Ramos (cell line): ENCODE measurements around the gene HS3ST3A1.

Experiments used
- in situ Hi-C: fragments of 300-500 bp; cut with MboI; formaldehyde crosslinking; loops from one replicate; pipeline ENCODE4 v1.14.3; 2022; ENCODE audit warnings: low sequenced_read_pairs; ENCODE audit not compliant: unreplicated experiment

The HS3ST3A1 gene

DNA sequence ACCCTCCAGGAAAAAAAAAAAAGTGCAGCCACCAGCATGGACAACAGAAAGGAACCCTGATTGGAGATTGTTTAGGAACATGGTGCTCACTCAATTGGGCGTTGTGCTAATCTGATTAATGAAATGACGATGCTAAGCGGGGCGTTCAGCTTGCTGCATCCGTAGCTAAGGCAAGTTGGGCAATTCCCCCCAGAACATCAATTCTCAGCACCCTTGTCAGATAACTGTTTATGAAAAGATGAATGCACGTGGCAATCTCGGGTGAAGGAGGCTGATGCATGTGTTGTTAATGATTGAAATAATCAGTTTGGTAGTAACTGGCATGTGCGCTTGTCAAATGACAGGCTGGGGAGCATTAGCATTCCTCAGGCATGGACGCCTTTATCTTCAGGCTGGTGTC is 57.0 kb downstream of the HS3ST3A1 start:
- in situ Hi-C loops = no loop called here

DNA sequence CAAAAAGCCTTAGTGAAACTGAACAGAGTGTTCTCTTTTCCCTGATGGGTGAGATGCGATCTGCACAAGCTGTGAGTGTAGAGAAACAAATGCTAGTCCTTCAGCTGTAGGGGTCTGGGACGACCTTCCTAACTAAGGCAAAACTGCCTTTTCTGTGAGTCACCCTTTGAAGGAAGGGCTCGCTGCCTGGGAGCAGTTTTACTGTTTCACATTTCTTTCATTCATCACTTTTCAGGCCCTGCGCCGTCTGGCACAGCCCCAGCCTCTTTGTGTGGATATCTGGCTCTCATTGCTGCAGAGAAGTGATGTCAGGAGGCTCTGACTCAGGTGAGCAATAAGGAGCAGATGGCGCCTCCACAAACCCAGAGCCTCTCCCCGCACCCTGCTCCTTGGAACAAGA is 57.4 kb downstream of the HS3ST3A1 start:
- in situ Hi-C loops = no loop called here

DNA sequence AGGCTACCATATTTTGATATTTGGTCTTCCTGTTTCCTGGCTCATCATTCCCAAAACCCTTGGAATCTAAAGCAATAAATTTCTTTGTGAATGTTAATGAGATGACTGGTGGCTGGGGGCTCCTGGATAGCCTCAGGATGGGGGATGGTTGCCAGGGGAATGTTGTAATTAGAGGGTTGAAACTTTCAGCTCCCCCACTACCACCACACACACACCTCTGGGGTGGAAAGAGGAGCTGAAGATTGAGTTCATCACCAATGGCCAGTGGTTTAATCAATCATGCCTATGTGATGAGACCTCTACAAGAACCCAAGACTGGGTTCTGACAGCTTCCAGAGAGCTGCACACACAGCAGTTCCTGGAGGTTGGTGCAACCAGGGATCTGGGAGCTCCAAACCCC is 59.1 kb downstream of the HS3ST3A1 start:
- in situ Hi-C loops = no loop called here

DNA sequence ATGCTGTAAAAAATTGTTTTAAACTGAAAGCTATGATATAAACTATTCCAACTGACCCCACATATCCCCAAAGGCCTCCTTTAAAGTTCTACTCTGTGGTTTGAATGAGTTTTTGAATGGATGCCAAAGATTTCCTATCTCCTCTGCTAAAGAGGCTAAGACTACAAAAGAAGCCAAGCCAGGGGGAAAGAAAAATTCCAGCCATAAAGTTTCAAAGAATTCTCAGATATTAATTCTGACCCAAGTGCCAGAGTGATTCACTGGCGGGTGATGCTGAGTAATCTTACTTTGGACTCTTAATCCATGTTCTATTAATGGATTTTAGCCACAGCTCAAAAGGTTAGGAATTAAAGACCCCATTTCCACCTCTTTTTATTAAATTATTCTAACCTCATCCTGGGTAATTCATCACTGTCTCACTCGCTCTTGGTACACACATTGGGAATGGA is 60.7 kb downstream of the HS3ST3A1 start:
- in situ Hi-C loops = no loop called here

DNA sequence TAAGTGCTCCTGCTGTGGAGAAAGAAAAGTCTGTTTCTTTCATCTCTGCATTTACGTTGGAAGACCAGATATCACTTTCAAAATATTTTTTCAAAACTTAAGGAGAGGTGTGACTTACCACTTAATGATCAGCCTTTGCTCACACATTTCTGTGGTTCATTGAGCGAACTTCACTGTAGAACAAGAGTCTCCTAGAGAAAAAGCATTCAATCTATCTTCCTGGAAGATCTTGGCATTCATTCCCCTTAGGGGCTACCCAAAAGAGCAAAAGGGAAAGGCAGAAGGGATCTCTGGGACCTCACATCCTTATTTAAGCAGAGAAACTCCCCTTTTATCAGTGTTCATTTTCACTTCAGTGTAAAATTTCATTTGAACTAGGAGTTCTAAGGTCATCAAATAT is 61.2 kb downstream of the HS3ST3A1 start:
- in situ Hi-C loops = no loop called here

DNA sequence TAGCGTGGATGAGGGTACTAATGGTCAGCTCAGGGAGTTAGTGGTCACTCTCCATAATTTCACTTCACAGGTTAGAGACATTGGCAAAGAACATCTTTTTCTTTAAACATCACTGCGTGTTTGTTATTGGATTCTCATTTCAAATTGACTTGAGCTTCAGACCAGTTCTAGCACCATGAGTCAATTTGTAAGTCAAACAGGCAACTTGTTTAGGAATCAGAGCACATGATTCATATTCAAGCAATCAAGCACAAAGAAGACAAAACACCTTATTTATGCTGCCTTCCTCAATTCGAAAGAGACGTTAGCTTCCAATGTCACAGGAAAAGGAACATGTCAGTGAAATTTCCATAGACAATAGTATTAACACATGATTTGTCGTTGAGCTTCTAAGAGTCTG is 62.3 kb downstream of the HS3ST3A1 start:
- in situ Hi-C loops = no loop called here

DNA sequence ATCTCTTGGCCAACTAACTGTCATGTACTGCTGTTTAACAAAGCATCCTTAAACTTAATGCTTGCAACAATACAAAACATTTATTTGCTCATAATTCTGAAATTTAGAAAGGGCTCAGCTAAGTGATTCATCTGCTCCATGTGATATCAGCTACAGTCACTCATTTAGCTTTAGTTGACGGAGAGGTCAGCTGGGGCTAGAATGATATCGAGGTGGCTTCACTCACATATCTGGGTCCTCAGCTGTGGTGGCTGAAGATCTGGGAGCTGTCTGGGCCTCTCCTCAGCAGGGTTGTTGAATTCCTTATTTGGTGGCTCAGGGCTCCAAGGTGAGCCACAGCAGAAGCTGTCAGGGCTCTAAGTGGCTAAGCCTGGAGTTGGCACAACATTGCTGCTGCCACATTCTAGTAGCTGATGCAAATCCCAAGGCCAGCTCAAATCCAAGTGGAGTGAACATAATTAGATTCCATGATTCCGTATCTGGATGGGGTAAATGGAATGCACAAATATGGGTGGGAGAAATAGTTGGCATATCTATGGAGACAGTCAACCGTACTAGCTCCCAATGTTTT is 62.8 kb downstream of the HS3ST3A1 start:
- in situ Hi-C loops = no loop called here

DNA sequence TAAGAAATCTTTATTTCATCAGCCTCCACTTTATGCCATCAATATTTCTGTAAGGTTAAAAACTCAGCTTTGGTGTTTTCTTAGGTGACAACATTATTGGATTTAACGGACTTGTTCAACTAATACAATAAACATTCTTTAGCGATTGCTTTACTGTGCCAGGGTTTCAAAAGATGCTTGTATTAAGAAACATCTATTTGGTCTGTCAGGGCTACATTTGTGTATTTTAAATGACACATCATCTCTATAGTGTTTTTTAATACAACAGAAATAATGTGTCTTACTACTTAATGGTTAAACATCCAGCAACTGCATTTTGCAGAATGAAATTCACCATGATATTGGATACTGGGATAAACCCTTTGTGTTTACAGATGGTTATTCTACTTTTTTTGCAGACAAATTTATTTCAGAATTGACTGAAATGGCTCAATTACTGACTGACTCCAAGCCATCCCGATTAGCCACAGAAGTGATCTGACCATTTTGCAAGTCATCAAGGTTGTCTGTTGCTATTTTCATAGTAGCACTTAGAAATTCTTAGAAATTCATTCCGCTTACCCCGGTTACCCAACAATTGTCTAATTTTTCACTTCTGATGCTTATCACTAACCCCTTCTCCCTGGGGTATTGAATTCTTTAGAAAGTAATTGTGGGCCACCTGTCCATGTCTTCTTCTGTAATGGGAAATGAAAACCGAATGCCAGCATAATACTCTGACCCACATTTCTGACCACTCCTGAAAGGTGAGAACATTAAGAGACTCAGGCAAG is 63.7 kb downstream of the HS3ST3A1 start:
- in situ Hi-C loops = no loop called here

DNA sequence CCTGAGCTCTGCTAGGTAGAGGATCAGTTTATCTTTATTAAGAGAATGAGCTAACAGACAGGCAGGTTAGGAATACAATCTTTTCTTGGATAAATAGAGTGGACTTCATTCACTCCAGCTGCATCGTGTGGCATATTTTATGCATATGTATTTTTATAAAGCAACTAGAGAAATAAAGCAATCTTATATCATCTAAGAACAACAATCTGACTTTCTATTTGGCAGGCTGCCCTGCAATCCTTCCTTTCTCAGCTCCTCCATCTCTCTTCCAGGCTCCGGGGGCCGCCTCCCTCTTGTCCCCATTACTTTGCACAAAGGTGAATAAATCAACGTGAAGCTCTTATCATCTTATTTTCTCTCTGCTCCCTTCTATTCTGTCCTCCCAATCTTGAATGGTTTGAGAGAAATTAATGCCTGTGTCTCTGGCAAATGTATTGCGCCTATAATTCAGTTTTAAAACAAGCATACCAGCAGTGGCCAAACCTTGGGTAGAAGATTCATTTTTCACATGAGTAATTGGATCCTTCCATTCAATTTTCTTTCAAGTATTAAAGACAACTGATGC is 64.5 kb downstream of the HS3ST3A1 start:
- in situ Hi-C loops = no loop called here

DNA sequence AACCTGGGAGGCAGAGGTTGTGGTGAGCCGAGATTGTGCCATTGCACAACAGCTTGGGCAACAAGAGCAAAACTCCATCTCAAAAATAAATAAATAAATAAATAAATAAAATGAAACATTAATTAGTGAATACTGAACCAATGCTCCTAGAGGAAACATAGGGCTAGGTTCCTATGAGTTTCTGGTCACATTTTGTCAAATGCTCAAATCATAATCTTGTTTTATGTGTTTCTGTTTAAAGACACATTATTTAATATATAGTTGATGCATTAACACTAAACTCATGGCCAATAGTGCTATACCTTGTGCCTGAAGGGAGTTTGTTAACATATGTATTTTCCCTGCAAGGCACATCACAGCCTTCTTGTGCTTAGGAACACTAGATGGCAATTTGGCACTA is 66.8 kb downstream of the HS3ST3A1 start:
- in situ Hi-C loops = no loop called here

DNA sequence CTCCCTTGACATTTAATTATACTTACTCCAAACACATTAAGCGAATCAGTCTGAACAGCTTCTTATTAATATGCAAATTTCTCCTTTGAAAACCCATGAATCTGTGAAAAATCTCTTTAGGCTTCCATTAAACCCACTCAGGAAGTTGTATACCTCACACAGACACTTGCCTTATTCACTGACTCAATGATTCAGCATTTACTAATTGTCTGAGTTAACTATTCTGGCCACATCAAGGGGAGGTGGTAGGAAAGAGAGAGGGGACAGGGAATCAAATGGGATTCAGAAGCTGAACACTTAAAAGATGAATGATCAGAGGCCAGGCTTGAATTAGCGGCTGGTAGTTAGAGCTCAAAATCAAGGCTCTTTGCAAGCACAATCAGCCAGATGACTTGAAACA is 70.0 kb downstream of the HS3ST3A1 start:
- in situ Hi-C loops = no loop called here

DNA sequence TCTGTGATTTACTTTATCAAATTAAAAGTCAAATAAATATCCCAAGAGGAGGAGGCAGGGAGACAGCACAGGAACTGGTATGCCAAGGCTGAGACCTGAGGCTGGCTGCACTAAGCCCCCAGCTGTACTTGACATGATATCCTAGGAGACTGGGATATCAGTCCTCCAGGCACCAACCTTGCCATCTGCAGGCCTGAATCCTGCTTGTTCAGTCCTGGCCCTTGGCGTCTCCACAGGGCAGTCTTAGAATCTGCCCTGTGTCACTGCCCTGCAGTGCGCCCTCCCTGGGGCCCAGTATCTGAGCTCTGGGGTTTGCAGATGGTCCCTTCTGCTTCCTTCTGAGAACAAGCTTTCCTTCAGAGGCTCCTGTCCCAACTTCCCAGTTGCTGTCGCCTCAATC is 75.9 kb downstream of the HS3ST3A1 start:
- in situ Hi-C loops = no loop called here

DNA sequence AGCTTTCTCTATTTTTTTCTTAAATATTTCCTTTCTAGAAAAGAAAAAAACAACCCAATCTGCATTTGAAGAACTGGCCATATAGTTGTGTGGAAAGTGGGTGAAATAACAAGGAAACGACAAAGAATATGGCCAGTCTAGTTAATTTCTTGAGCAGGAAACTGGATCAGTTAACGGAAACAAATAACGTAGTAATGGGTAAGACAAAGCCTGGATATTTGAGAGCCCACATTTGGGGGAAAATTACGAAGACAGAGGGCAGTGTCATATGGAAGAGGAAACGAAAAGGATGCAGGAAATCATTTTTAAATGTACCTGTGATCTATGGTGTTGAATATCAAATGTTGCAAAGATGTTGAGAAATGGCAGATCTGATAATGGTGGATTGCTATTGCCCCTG is 78.6 kb downstream of the HS3ST3A1 start:
- in situ Hi-C loops = no loop called here

DNA sequence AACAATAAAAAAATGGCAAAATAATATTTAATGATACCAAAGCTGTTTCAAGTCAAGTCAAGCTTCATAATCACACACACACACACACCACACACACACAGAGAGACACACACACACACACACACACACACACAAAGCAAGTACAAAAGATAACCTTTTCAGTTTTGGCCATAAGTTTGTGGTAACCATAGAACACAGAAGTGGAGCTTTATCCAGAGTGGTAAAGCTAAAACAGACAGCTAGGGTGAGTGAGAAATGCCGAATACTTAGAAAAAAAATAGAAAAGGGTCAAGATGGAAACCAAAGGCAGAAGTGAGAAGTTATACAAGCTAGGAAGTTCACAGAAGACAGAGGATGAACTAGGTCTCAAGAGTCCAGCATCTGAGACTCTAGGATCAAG is 79.0 kb downstream of the HS3ST3A1 start:
- in situ Hi-C loops = no loop called here

DNA sequence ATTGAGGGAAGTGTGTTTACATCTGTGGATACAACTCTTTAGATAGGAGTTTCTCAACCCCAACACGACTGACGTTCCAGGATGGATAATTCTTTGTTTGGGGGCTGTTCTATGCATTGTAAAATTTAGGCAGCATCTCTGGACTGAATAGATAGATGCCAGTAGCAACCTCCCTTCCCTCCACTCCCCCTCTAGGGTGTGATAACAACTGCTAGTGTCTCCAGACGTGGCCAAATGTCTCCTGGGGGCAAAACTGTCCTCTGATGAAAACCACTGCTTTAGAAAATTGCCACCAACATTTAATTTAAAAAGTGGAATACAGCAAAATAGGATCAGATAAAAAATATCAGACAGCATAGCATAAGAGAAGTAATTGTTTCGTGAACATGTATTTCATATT is 79.9 kb downstream of the HS3ST3A1 start:
- in situ Hi-C loops = no loop called here

DNA sequence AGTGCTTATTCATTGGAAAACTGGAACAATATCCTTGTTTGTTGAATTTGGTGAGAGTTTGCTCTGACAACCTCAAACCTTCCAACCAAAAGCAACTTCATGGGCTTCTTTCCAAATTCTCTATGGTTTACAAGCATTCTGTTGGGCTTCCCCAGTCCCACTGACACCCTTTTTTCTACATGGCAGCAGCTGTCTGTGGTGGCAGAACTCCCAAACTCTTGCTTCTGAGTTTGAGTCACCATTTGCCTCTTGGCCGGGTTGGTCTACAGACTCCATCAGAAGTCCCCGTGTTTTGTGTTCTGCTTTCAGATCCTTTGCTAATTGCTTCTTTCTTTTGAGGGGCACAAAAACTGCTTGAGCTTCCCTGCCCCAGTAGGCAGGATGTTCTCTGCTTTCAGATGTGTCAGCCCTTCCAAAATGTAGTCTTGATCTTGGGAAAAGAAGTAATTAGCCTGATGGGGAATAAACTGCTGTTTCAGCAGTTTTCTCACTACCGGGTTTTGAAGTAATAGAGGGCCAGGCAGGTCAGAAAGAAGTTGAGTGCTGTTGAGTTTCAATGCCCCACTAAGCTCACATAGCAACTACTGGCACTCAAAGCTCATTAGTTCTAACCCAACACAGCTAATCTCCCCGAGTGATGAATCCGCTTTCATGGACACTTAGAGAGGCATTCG is 80.7 kb downstream of the HS3ST3A1 start:
- in situ Hi-C loops = no loop called here

DNA sequence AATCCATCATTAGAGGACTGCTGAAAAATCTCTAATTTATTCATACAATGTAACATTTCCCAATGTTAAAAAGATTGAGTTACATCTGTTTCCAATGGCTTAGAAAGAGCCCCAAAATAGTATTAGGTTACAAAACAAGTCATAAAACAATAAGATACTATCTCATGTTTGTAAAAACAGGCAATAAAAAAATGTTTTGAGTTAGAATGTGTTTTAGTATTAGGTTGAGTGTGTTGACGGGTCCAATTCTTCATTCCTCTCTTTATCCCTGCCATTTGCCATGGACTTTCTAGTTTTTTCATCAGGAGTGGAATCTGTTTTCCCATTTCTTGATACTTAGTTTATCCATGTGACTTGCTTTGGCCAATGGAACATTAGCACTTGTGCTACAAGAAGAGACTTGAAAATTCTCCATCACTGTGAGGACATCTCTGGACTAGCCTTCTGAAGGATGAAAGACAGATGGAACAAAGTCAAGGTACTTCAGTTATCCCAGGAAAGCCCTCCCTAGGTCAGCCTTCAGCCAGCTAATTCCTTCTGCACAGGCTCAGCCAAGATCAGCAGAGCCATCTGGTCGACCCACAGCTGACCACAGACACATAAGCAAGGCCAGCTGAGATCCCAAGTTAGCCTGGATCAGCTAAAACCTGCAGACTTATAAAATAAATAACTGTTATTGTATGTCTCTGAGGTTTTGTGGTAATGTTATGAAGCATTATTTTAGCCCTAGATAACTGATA is 83.3 kb downstream of the HS3ST3A1 start:
- in situ Hi-C loops = no loop called here

DNA sequence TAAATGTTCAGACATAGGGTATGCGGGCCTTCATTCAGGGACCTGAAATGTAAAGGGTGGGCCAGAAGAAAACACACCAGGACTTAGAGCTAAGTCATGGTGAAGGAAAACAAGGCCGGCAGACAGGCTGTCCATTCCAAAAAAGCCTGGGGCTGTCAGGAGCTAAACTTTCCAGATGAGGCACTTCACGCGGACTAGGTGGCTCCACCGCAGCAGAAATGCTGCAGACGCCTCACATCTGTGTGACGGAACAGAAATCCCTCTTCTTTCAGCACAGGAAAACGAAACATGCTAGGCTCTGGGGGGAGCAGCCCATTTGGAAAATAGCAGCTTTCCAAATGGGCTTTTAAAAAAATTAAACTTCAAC is 88.7 kb downstream of the HS3ST3A1 start:
- in situ Hi-C loops = no loop called here

DNA sequence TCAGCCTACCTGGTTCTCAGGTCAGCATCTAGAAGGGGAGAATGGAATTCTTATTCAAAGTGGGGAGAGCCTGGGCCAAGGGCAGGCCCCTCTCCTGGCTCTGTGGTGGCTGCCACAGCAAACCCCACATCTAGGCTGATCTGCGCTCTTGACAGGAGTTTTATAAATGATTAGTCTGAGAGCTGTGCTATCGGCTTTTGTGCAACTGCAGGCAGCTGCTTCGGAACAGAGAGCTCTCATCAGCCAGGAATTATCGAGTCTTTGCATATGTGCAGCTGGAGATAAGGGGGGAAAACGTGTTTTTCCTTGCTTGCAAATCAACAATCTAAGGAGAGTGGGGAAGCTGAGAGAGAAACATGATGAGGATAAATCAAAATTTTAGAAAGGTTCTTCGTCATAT is 91.7 kb downstream of the HS3ST3A1 start:
- in situ Hi-C loops = no loop called here

DNA sequence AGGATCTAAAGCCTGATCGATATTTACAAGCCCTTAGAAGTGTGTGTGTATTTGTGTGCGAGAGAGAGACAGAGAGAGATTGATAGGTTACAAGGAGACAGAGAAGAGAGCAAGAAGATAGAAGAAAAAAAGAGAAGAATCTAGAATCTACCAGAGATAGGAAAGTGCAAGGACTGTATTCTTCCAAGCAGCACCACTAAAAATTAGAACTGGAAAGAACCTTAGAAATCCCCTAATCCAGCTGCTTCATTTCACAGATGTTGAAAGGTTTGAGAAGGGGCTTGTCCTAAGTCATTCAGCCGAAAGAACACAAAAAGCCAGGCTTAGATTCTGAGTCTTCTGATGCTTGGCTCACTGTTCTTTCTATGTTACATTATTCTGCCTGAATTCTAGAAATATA is 92.2 kb downstream of the HS3ST3A1 start:
- in situ Hi-C loops = no loop called here

DNA sequence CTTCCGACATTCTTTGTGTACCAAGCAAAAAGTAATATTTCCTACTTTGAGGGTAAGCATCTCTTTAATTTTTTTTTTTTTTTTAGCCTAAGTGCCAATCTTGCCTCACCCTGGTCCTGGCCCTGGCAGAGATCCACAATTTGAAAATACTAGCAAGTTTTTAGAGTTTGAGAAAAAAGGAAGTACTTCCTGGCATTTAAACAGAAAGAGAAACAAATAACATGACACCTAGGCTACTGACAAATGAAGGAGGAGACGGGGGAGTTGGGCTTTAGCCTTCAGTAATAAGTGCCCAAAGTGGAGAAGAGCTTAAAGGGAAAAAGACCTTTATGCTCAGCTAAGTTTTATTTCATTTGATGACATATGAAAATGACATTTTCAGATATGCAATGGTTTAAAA is 92.8 kb downstream of the HS3ST3A1 start:
- in situ Hi-C loops = no loop called here
